K562 (cell line): ENCODE measurements around the gene BICDL1. TPM values are rescaled to one million over a fixed set of nuclear protein-coding genes. Genes with fewer than 3 reads are reported as not detected.

Experiments
- ATAC-seq: fragments of 200-7000 bp; cut with Tn5 transposase; 3 replicates; pipeline ENCODE4 v1.9.1; 2020; ENCODE audit warnings: moderate library complexity
- BruUV-seq: library from RNA; stranded (reverse); fragments of 400-500 nt; replicated peaks from 2 replicates; lab custom pipeline; 2021; lab: Mats Ljungman, UMichigan
- CTCF ChIA-PET: fragments of 300-600 bp; formaldehyde crosslinking; extraction: SDS; loops from one replicate; lab custom pipeline; 2021; ENCODE audit warnings: low intra/inter-chr PET ratio; lab: Yijun Ruan, JAX
- POLR2A ChIA-PET: fragments of 300-600, 350-650 bp; sonication (Branson Sonifier 250); formaldehyde crosslinking; extraction: SDS; loops from one replicate; lab custom pipeline; 2021; ENCODE audit warnings: antibody characterized with exemption, inconsistent platforms; lab: Yijun Ruan, JAX
- DNase-seq, 4 experiments: peaks; one replicate each; pipeline versions ENCODE4 v3.0.0 to v3.0.0-alpha.2; 2011 to 2018; ENCODE audit warnings: low spot score in 3 of 4, mixed read lengths in 3 of 4; ENCODE audit errors: extremely low read depth in 1 of 4
- FAIRE-seq: peaks from 2 replicates; lab custom pipeline; 2011; peaks lifted over from hg19 to GRCh38; lab: Jason Lieb, UNC
- H2AFZ ChIP-seq: 2 replicates; pipeline ENCODE4 v1.6.0; 2011; ENCODE audit warnings: low read depth, low read length, control low read depth, inconsistent platforms
- H3K27ac ChIP-seq: fragments of 200-600 bp; 3 replicates; pipeline ENCODE4 v1.8.0; 2011; ENCODE audit warnings: low read depth, mild to moderate bottlenecking, control low read depth, inconsistent platforms, low read length, moderate library complexity, mixed read lengths; ENCODE audit errors: extremely low read depth
- H3K27me3 ChIP-seq, 2 experiments: fragments of 300-600 bp in 1 of 2; 2 replicates in 1 of 2; 3 replicates in 1 of 2; pipeline versions ENCODE4 v1.6.0 to v1.8.0; 2011; ENCODE audit warnings: inconsistent platforms in 2 of 2, low read length in 2 of 2, mild to moderate bottlenecking in 1 of 2, mixed read lengths in 1 of 2, moderate library complexity in 1 of 2; ENCODE audit not compliant: control insufficient read depth in 2 of 2, insufficient read depth in 2 of 2
- H3K36me3 ChIP-seq: fragments of 300-600 bp; 3 replicates; pipeline ENCODE4 v1.8.0; 2011; ENCODE audit warnings: mild to moderate bottlenecking, low read length, inconsistent platforms; ENCODE audit not compliant: control insufficient read depth, insufficient read depth
- H3K4me1 ChIP-seq, 2 experiments: fragments of 200-600 bp in 1 of 2; replicated peaks in 1 of 2; 2 replicates in 1 of 2; 3 replicates in 1 of 2; pipeline versions ENCODE4 v1.5.1 to v1.8.0; 2011; ENCODE audit warnings: inconsistent platforms in 2 of 2, low read length in 2 of 2, mild to moderate bottlenecking in 1 of 2, mixed read lengths in 1 of 2, moderate library complexity in 1 of 2; ENCODE audit not compliant: control insufficient read depth in 2 of 2, insufficient read depth in 2 of 2
- H3K4me2 ChIP-seq: 2 replicates; pipeline ENCODE4 v1.6.1; 2011; ENCODE audit warnings: low read length, control low read depth, inconsistent platforms, mixed read lengths; ENCODE audit not compliant: insufficient read depth
- H3K4me3 ChIP-seq: fragments of 200-600 bp; sonication (generic), shearing (Covaris generic); 2 replicates; pipeline ENCODE4 v1.5.1; 2016; ENCODE audit warnings: control low read depth, inconsistent platforms
- H3K79me2 ChIP-seq: fragments of 200-600 bp; 3 replicates; pipeline ENCODE4 v1.8.0; 2011; ENCODE audit warnings: low read length, inconsistent platforms; ENCODE audit not compliant: control insufficient read depth, insufficient read depth
- H3K9ac ChIP-seq, 2 experiments: 2 replicates each; pipeline versions ENCODE4 v1.6.0 to v1.6.1; 2011; ENCODE audit warnings: low read depth in 2 of 2, low read length in 2 of 2, control low read depth in 1 of 2, inconsistent platforms in 1 of 2, mild to moderate bottlenecking in 1 of 2, mixed read lengths in 1 of 2; ENCODE audit not compliant: insufficient read depth in 1 of 2
- H3K9me1 ChIP-seq: one replicate; pipeline ENCODE4 v1.6.0; 2011; ENCODE audit warnings: inconsistent platforms, mild to moderate bottlenecking, low read length, moderate library complexity; ENCODE audit not compliant: control insufficient read depth, insufficient read depth
- H3K9me3 ChIP-seq: replicated peaks from 2 replicates; pipeline ENCODE4 v1.5.1; 2011; ENCODE audit warnings: low read depth, low read length, inconsistent platforms; ENCODE audit not compliant: control insufficient read depth, insufficient read depth
- H4K20me1 ChIP-seq: replicated peaks from 2 replicates; pipeline ENCODE4 v1.6.1; 2011; ENCODE audit warnings: low read length, inconsistent platforms, mixed read lengths; ENCODE audit not compliant: control insufficient read depth, insufficient read depth
- CXXC5 ChIP-seq: fragments of 250-450 bp; sonication (Bioruptor Pico); IDR thresholded peaks from 2 replicates; pipeline ENCODE4 v1.8.0; 2022; ENCODE audit warnings: inconsistent platforms, mild to moderate bottlenecking, moderate library complexity
- DLX4 ChIP-seq: fragments of 250-450 bp; sonication (Bioruptor Pico); IDR thresholded peaks from 2 replicates; pipeline ENCODE4 v1.6.1; 2021; ENCODE audit warnings: mild to moderate bottlenecking
- EZH2 ChIP-seq: IDR thresholded peaks from 2 replicates; pipeline ENCODE4 v1.6.1; 2012; ENCODE audit warnings: low read depth, mild to moderate bottlenecking, inconsistent platforms, low read length, borderline replicate concordance
- FOS ChIP-seq: IDR thresholded peaks from 3 replicates; pipeline ENCODE4 v1.6.1; 2011; ENCODE audit not compliant: insufficient read length; ENCODE audit errors: extremely low read depth
- GTF2E2 ChIP-seq: fragments of 200-800 bp; sonication (Bioruptor generic); IDR thresholded peaks from 2 replicates; pipeline ENCODE4 v1.6.1; 2016; ENCODE audit warnings: missing genetic modification characterization, missing compliant biosample characterization
- ID3 ChIP-seq, 2 experiments: fragments of 250-450 bp in 1 of 2; fragments of 450-650 bp in 1 of 2; sonication (Bioruptor Pico) in 1 of 2; IDR thresholded peaks; 2 replicates each; pipeline versions ENCODE4 v1.6.1 to v1.8.0; 2016 to 2021; ENCODE audit warnings: mild to moderate bottlenecking in 2 of 2, moderate library complexity in 2 of 2, missing compliant biosample characterization in 1 of 2, missing genetic modification characterization in 1 of 2
- MTF1 ChIP-seq: fragments of 250-450 bp; sonication (Bioruptor Pico); IDR thresholded peaks from 2 replicates; pipeline ENCODE4 v1.9.0; 2021; ENCODE audit warnings: moderate library complexity, mild to moderate bottlenecking, inconsistent platforms, borderline replicate concordance
- REST ChIP-seq, 2 experiments: fragments of 450-650 bp; formaldehyde crosslinking in 1 of 2; IDR thresholded peaks; 2 replicates each; pipeline versions ENCODE4 v1.4.0 to v1.6.1; 2014 to 2020; ENCODE audit warnings: mild to moderate bottlenecking in 2 of 2, borderline replicate concordance in 1 of 2, low read depth in 1 of 2
- SMARCA5 ChIP-seq: fragments of 450-650 bp; IDR thresholded peaks from 2 replicates; pipeline ENCODE4 v1.6.1; 2016
- TSC22D4 ChIP-seq: fragments of 450-650 bp; IDR thresholded peaks from 2 replicates; pipeline ENCODE4 v1.6.1; 2016; ENCODE audit warnings: missing genetic modification characterization, missing biosample characterization, control low read depth
- ZNF324 ChIP-seq: fragments of 250-450 bp; sonication (Bioruptor Pico); IDR thresholded peaks from 2 replicates; pipeline ENCODE4 v1.4.0; 2020; ENCODE audit warnings: mild to moderate bottlenecking
- in situ Hi-C: fragments of 300-500 bp; cut with MboI; formaldehyde crosslinking; loops from 4 replicates; pipeline ENCODE4 v1.15.0; 2018; ENCODE audit warnings: inconsistent platforms, mixed read lengths
- intact Hi-C: fragments of 100-400 bp; cut with micrococcal nuclease; formaldehyde crosslinking; loops from 2 replicates; pipeline ENCODE4 v1.14.2; 2022
- polyA plus RNA-seq, 8 experiments: library from polyadenylated mRNA; depleted of rRNA in 4 of 8; stranded (reverse) in 5 of 8; unstranded in 3 of 8; fragments of >200 nt; fragmentation: Nextera tagmentation in 2 of 8; fragmentation: Illumina TruSeq in 1 of 8; extraction: Ambion mirVana in 2 of 8; extraction: Trizol in 1 of 8; gene quantifications; 2 replicates each; pipeline versions ENCODE4 v1.2.1 to v1.2.3, GENCODE V29; 2011 to 2014; ENCODE audit warnings: inconsistent platforms in 1 of 8, missing spikeins in 1 of 8
- total RNA-seq, 7 experiments: library from RNA; depleted of rRNA in 6 of 7; stranded (reverse); fragments of >200 nt in 6 of 7; fragmentation: Illumina TruSeq in 2 of 7; extraction: Trizol in 2 of 7; gene quantifications; 2 replicates each; pipeline versions ENCODE4 v1.2.1 to v1.2.3, GENCODE V29; 2011 to 2021; ENCODE audit warnings: low replicate concordance in 1 of 7

Gene BICDL1
- total and polyA plus RNA-seq, 9 of the 15 experiments (the other 6 are each of a cell fraction or from before 2014, with no cell fraction given) = 0.06 to 2.0 (median 0.58) TPM

DNA sequence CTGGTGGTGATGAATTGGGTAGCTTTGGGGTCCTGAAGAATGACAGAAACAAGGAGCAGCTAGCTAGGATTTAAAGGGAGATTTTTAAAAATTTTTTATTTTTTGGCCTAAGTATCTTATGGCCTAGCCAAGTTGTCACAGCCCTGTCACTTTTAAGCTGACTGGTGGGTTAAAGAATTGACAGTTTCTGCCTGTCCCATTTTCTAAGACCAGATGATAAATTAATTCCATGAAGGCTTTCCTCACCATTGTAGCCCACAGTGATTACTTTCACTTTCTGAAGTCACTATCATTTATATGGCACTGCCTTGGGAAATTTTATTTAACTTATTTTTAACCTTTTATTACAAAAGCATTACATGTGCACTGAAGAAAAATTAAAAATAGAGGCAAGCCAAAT, 43.2 kb downstream of the BICDL1 start:
- H3K27ac ChIP-seq = no peak overlapping the region
- DNase-seq (no peak), ATAC-seq (no peak), FAIRE-seq (no peak)
- in situ Hi-C loops (no loop called here), intact Hi-C loops (no loop called here)
- ChIA-PET CTCF (no interaction called here), POLR2A (interaction anchor here (0.9 kb wide), 1 partner anchor 259 kb away, joined by 3 read pairs; no protein-coding TSS in a partner anchor)
- no peaks in the 10 kb centered on the region for H4K20me1 ChIP-seq
- H3K27me3 ChIP-seq = peaks cover 3 to 6% of the 10 kb centered on the region in 2 experiments; a peak in 3 of 5 replicates
- no peaks in the 10 kb centered on the region for H3K9me3 ChIP-seq
- no peak overlapping the region for H3K4me2 ChIP-seq
- H3K9ac ChIP-seq = no peak overlapping the region
- no peaks in the 10 kb centered on the region for H3K36me3 ChIP-seq
- H3K79me2 ChIP-seq = no peaks in the 10 kb centered on the region
- H3K4me3 ChIP-seq = no peak overlapping the region
- no peaks in the 10 kb centered on the region for H3K4me1 ChIP-seq
- no peaks in the 10 kb centered on the region for H3K9me1 ChIP-seq
- no TSS peak for BruUV-seq
- H2AFZ ChIP-seq = no peak overlapping the region
- TF ChIP-seq TSC22D4 (tag) = no peak
- TF ChIP-seq DLX4 = no peak
- no peak for TF ChIP-seq EZH2
- no peak for TF ChIP-seq CXXC5 (CRISPR knock-in tag)
- no peak for TF ChIP-seq FOS
- no peak for TF ChIP-seq GTF2E2 (tag)
- TF ChIP-seq SMARCA5 = no peak
- TF ChIP-seq REST (IDR thresholded peaks at IDR 0.05; ENCODE audit: borderline replicate concordance) = no peak
- no peak for TF ChIP-seq REST (CRISPR knock-in tag; IDR thresholded peaks at IDR 0.05; ENCODE audit: low read depth)
- TF ChIP-seq ZNF324 = no peak
- no peak for TF ChIP-seq MTF1 (CRISPR knock-in tag)
- no peak for TF ChIP-seq ID3 (CRISPR knock-in tag; IDR thresholded peaks at IDR 0.05)
- no peak for TF ChIP-seq ID3 (tag; IDR thresholded peaks at IDR 0.05)
